Loucy (cell line): Measurements from ENCODE around the gene PRXL2A.
"Not testable (repeated sequence)": the region's sequence is repeated elsewhere in the genome, so short reads cannot be mapped to it uniquely, and the experiment has no call there.

ENCODE experiments used
- H2AFZ ChIP-seq: fragments of 200-600 bp; sonication (generic); 2 replicates; pipeline ENCODE4 v1.6.0; 2016; ENCODE audit warnings: antibody characterized with exemption, mild to moderate bottlenecking, low read length, moderate library complexity
- H3F3A ChIP-seq: fragments of 200-600 bp; 2 replicates; pipeline ENCODE4 v1.6.0; 2016; ENCODE audit warnings: antibody characterized with exemption, low read depth, mild to moderate bottlenecking
- H3K27me3 ChIP-seq: fragments of 200-600 bp; sonication (generic); 2 replicates; pipeline ENCODE4 v1.6.1; 2014; ENCODE audit warnings: low read length, mild to moderate bottlenecking; ENCODE audit not compliant: insufficient read depth, poor library complexity, severe bottlenecking
- H3K36me3 ChIP-seq: fragments of 200-600 bp; sonication (generic); 2 replicates; pipeline ENCODE4 v1.6.1; 2016; ENCODE audit warnings: low read length; ENCODE audit not compliant: insufficient read depth
- H3K4me1 ChIP-seq: fragments of 200-600 bp; sonication (generic); 2 replicates; pipeline ENCODE4 v1.5.1; 2014; ENCODE audit warnings: low read length, mild to moderate bottlenecking; ENCODE audit not compliant: insufficient read depth, poor library complexity, severe bottlenecking
- H3K4me2 ChIP-seq: fragments of 200-600 bp; sonication (generic); 2 replicates; pipeline ENCODE4 v1.6.0; 2014; ENCODE audit warnings: antibody characterized with exemption, low read length, low read depth, mild to moderate bottlenecking; ENCODE audit not compliant: poor library complexity, severe bottlenecking
- H3K4me3 ChIP-seq: fragments of 200-600 bp; sonication (generic); 2 replicates; pipeline ENCODE4 v1.5.1; 2014; ENCODE audit warnings: low read length, mild to moderate bottlenecking, mixed read lengths; ENCODE audit not compliant: poor library complexity, severe bottlenecking
- H3K79me2 ChIP-seq: fragments of 200-600 bp; sonication (generic); 2 replicates; pipeline ENCODE4 v1.6.1; 2014; ENCODE audit warnings: low read length; ENCODE audit not compliant: insufficient read depth
- H3K9ac ChIP-seq: fragments of 200-600 bp; sonication (generic); 2 replicates; pipeline ENCODE4 v1.6.0; 2014; ENCODE audit warnings: mild to moderate bottlenecking, low read depth, low read length, moderate library complexity; ENCODE audit not compliant: poor library complexity, severe bottlenecking
- H3K9me2 ChIP-seq: fragments of 200-600 bp; sonication (generic); replicated peaks from 2 replicates; pipeline ENCODE4 v1.6.1; 2016; ENCODE audit warnings: low read depth, low read length, mixed read lengths
- H3K9me3 ChIP-seq: fragments of 200-600 bp; sonication (generic); 2 replicates; pipeline ENCODE4 v1.6.1; 2014; ENCODE audit warnings: mild to moderate bottlenecking, antibody characterized with exemption, low read length, low read depth; ENCODE audit not compliant: insufficient read depth
- H4K20me1 ChIP-seq: fragments of 200-600 bp; sonication (generic); 2 replicates; pipeline ENCODE4 v1.6.0; 2014; ENCODE audit warnings: antibody characterized with exemption, low read length, mild to moderate bottlenecking; ENCODE audit not compliant: insufficient read depth, poor library complexity, severe bottlenecking
- CTCF ChIP-seq: fragments of 200-600 bp; sonication (generic); conservative IDR thresholded peaks from 2 replicates; pipeline ENCODE4 v1.5.1; 2014; ENCODE audit warnings: mild to moderate bottlenecking, antibody characterized with exemption, low read length
- EZH2phosphoT487 ChIP-seq: fragments of 200-600 bp; IDR thresholded peaks from 2 replicates; pipeline ENCODE4 v1.6.1; 2018; ENCODE audit warnings: antibody characterized with exemption, mild to moderate bottlenecking, moderate library complexity, borderline replicate concordance

Gene PRXL2A

DNA sequence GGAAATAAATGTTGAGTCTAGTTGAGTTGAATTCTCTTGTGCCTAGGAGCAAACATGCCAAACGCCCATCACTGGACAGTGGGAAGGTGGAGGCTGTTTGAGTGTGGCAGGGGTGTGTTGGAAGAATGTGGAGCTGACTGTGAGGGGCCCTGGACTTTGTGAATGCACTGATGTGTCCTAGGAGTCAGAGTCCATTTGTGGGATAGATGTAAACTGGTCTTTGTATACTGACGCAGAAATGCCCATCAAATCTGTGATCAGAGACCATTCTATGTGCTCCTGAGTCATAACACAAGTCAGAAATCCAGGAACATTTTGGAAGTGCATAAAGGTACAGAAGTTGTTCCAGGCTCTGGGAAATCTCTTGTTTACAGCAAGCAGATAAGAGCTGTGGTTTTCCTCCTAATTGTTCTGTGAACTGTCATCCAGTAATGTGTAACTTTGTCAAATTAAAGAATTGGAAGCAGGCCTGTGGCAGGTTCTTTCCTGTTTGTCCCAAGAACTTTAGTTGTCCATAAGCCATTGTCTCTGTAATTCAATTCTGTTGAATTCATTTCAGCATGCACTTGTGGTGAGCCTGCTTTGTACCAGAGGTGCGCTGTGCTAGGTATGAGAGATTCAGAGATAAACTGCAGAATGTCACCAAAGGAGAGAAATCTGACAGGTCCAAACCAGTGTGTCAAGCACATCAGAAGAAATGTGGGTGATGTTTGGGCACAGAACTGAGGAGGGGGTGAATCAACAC is 7.6 kb downstream of the PRXL2A start:
- Histone ChIP-seq H3K9me3 (no peaks in the 10 kb centered on the region), H3K4me1 (peaks cover 50% of the 10 kb centered on the region), H3K79me2 (peaks cover 57% of the 10 kb centered on the region), H3K9ac (peak overlapping the region; percentile 16), H3K4me2 (peak overlapping the region; percentile 73), H3F3A (no peaks in the 10 kb centered on the region), H3K27me3 (no peaks in the 10 kb centered on the region), H3K4me3 (no peak overlapping the region), H3K9me2 (no peaks in the 10 kb centered on the region), H3K36me3 (peaks cover under 1% of the 10 kb centered on the region; the same call in 1 of the 2 replicates), H4K20me1 (peaks cover 25% of the 10 kb centered on the region), H2AFZ (no peak overlapping the region)
- TF ChIP-seq CTCF = no peak
- TF ChIP-seq EZH2phosphoT487 = no peak

DNA sequence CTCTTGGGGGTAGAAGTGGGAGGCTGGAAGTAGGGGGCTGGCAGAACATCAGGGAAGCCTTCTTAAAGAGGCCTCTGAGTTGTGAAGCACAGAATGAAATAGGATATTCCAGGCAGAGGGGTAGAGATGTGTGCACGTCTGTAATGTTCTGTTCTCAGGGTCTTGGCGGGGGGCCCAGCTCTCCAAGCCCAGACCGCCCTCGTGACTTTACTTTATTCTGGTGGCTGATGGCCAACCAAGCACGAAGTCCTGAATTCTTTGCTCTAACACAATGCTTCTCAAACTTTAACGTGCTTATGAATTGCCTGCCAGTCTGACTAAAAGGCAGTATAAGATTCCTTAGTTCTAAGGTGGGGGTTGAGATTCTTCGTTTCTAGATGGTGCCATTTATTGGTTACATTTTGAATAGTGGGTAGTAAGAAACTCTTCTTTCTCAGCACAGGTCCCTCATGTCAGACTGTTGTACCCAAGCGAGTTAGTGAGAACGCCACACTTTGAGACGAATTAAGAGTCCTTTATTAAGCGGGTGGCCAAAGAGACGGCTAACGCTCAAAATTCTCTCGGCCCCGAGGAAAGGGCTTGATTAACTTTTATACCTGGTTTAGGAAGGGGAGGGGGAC is 8.2 kb downstream of the PRXL2A start:
- Histone ChIP-seq H3K79me2 (peaks cover 50% of the 10 kb centered on the region), H3K9ac (peak overlapping the region; percentile 16), H3K27me3 (no peaks in the 10 kb centered on the region), H3K9me3 (no peaks in the 10 kb centered on the region), H3F3A (no peaks in the 10 kb centered on the region), H3K36me3 (peaks cover 8% of the 10 kb centered on the region; the same call in 1 of the 2 replicates), H3K9me2 (no peaks in the 10 kb centered on the region), H3K4me3 (no peak overlapping the region), H2AFZ (no peak overlapping the region), H3K4me2 (peak overlapping the region; percentile 73), H4K20me1 (peaks cover 24% of the 10 kb centered on the region), H3K4me1 (peaks cover 43% of the 10 kb centered on the region)
- TF ChIP-seq EZH2phosphoT487 = no peak

GRCh38 chr10:80417256-80417655 is 8.9 kb downstream of the PRXL2A start:
- not testable (repeated sequence) for H3K27me3 ChIP-seq, H3K9me2 ChIP-seq, H3F3A ChIP-seq, H3K4me2 ChIP-seq, H3K9me3 ChIP-seq, H3K9ac ChIP-seq, H3K4me3 ChIP-seq, H2AFZ ChIP-seq
- H4K20me1 ChIP-seq = peaks cover 20% of the 10 kb centered on the region
- H3K4me1 ChIP-seq = peaks cover 36% of the 10 kb centered on the region
- H3K36me3 ChIP-seq = peaks cover 13% of the 10 kb centered on the region; the same call in 1 of the 2 replicates
- peaks cover 43% of the 10 kb centered on the region for H3K79me2 ChIP-seq

GRCh38 chr10:80421050-80421706 is 12.8 kb downstream of the PRXL2A start:
- H3K4me2 ChIP-seq = no peak overlapping the region
- no peak overlapping the region for H3K4me3 ChIP-seq
- peaks cover 42% of the 10 kb centered on the region; the same call in 1 of the 2 replicates for H3K36me3 ChIP-seq

More at GRCh38 chr10:80421050-80421706, 12.8 kb downstream of the PRXL2A start:
- H3K9me3 ChIP-seq = no peaks in the 10 kb centered on the region
- no peak overlapping the region for H2AFZ ChIP-seq
- peaks cover 4% of the 10 kb centered on the region; the same call in 1 of the 2 replicates for H3K79me2 ChIP-seq
- peaks cover 9% of the 10 kb centered on the region for H4K20me1 ChIP-seq
- H3K27me3 ChIP-seq = no peaks in the 10 kb centered on the region
- H3F3A ChIP-seq = no peaks in the 10 kb centered on the region
- no peaks in the 10 kb centered on the region for H3K9me2 ChIP-seq
- H3K4me1 ChIP-seq = peaks cover 6% of the 10 kb centered on the region
- TF ChIP-seq CTCF (no peak), EZH2phosphoT487 (no peak)
- no peak overlapping the region for H3K9ac ChIP-seq
